IPS-20b (cell line): ENCODE data around the gene NET1.
A peak's percentile ranks its signal among the peaks of the same experiment; 100 is the strongest.

ENCODE experiments used
- H3K27ac ChIP-seq: one replicate; pipeline ENCODE4 v1.5.1; 2013; ENCODE audit warnings: low read length
- H3K27me3 ChIP-seq: 2 replicates; pipeline ENCODE4 v1.6.1; 2013; ENCODE audit warnings: mild to moderate bottlenecking, low read length, inconsistent platforms; ENCODE audit not compliant: insufficient read depth
- H3K36me3 ChIP-seq: 2 replicates; pipeline ENCODE4 v1.6.1; 2013; ENCODE audit warnings: low read depth, mild to moderate bottlenecking, inconsistent platforms, low read length, moderate library complexity; ENCODE audit not compliant: insufficient read depth
- H3K4me1 ChIP-seq: 2 replicates; pipeline ENCODE4 v1.6.1; 2013; ENCODE audit warnings: mild to moderate bottlenecking, control low read depth, inconsistent platforms, low read length, moderate library complexity; ENCODE audit not compliant: insufficient read depth
- H3K4me3 ChIP-seq: 2 replicates; pipeline ENCODE4 v1.5.1; 2013; ENCODE audit warnings: mild to moderate bottlenecking, low read length, inconsistent platforms
- H3K9ac ChIP-seq: 2 replicates; pipeline ENCODE4 v1.6.1; 2013; ENCODE audit warnings: low read depth, mild to moderate bottlenecking, inconsistent platforms, low read length, moderate library complexity
- H3K9me3 ChIP-seq: 2 replicates; pipeline ENCODE4 v1.6.1; 2013; ENCODE audit warnings: mild to moderate bottlenecking, low read depth, low read length, inconsistent platforms; ENCODE audit not compliant: insufficient read depth

The NET1 gene, protein sequence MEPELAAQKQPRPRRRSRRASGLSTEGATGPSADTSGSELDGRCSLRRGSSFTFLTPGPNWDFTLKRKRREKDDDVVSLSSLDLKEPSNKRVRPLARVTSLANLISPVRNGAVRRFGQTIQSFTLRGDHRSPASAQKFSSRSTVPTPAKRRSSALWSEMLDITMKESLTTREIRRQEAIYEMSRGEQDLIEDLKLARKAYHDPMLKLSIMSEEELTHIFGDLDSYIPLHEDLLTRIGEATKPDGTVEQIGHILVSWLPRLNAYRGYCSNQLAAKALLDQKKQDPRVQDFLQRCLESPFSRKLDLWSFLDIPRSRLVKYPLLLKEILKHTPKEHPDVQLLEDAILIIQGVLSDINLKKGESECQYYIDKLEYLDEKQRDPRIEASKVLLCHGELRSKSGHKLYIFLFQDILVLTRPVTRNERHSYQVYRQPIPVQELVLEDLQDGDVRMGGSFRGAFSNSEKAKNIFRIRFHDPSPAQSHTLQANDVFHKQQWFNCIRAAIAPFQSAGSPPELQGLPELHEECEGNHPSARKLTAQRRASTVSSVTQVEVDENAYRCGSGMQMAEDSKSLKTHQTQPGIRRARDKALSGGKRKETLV

DNA sequence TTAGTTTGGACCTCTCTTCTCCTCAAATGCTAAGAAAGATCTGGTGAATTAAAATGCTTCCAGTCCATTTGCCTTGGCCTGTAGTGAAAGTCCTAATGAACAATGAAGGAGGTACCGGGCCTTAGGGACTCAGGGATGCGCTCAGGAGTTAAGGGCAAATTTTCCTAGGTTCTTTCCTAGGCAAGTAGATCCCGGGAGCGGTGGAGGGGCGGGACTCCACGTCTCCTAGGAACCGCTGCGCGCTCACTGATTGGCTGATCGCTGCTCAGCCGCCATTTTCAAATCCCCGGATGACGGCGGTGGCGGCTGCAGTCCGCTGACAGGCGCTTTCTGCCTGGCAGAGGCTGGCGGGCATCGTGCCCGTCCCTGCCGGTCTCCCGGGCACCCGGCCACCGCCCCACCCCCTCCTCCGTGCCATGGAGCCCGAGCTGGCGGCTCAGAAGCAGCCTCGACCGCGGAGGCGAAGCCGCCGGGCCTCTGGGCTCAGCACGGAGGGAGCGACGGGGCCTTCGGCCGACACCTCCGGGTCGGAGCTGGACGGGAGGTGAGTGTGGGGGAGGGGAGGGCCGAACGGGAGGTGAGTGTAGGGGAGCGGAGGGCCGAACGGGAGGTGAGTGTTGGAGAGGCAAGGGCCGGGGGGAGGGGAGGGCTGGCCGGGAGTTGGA is at the start of gene NET1:
TSS of gene NET1 (plus strand) at position 281 of the 665 bp plus-strand sequence. CDS start at position 417, 136 bp downstream.
- Histone ChIP-seq H3K27ac (no peak within 1 kb of the TSS), H3K9me3 (no peaks in the 10 kb centered on the region), H3K9ac (peak within 1 kb of the TSS; percentile 79; the same call in 1 of the 2 replicates), H3K4me1 (peaks cover 27% of the 10 kb centered on the region), H3K27me3 (no peaks in the 10 kb centered on the region), H3K36me3 (no peaks in the 10 kb centered on the region), H3K4me3 (peak within 1 kb of the TSS; percentile 95)

DNA sequence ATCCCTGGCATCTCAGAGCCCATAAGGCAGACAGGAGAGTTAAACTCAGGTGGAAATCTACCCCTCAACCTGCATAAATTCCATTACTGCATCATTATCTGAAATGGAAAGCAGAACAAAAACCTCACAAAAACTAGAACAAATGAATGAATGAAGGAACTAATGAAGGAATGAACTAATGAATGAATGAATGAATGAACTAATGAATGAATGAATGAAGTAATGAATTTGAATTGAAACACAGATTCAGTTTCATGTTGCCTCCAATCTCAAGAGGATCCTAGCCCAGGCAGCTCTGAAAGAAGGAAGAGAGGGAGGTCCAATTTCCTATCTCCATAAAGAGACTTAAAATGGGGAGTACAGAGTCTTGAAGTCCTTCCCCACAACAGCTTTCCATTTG is 49.5 kb upstream of the NET1 start:
- Histone ChIP-seq H3K27ac (no peak overlapping the region), H3K9ac (no peak overlapping the region), H3K9me3 (no peaks in the 10 kb centered on the region), H3K4me1 (no peaks in the 10 kb centered on the region), H3K36me3 (no peaks in the 10 kb centered on the region), H3K4me3 (no peak overlapping the region), H3K27me3 (no peaks in the 10 kb centered on the region)

DNA sequence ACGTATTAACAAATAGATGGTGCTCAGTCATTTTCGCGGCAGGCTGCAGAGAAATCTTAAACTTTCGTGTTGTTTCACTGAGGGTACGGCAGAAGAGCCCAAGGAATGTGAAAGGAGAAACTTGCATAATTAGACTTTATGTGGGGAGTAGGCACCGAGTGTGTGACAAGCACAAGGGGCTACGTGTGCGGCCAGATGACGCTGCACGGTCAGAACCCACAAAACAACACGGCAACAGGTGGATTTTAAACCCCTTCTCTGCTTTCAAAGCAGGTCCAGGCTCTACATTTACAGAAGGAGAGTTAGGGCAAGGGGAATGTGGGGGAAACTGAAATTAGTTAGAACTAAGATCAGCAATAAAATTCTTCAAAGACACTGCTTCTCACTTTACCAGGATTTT is 48.0 kb upstream of the NET1 start:
- H3K9me3 ChIP-seq, result no peaks in the 10 kb centered on the region
- no peaks in the 10 kb centered on the region for H3K36me3 ChIP-seq
- no peak overlapping the region for H3K4me3 ChIP-seq
- no peaks in the 10 kb centered on the region for H3K4me1 ChIP-seq
- no peak overlapping the region for H3K27ac ChIP-seq
- no peaks in the 10 kb centered on the region for H3K27me3 ChIP-seq
- H3K9ac ChIP-seq, result no peak overlapping the region

DNA sequence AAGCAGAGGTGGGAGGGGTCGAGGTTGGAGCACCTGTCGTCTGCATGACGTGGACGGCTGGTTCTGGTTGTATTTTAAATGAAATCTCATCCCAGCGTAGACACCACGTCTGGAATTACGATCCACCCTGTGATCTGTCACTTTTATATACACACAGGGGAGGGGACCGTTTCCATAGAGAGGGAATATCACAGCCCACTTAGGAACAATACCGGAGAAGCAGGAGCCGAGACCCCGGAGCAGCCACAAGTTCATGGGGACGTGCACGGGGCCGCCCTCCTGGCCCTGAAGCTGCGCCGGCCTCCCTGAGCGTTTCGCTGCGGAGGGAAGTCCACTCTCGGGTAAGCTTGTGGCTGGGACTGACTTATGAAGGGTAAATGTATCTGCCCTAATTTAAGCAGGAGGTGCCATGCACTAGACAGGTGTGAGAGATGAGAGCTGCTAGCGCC is 47.4 kb upstream of the NET1 start, which contains the start of gene UCN3:
TSS of gene UCN3 (plus strand) at position 77 of the 449 bp plus-strand sequence. CDS start 8,755 bp downstream, outside the sequence.
- no peak within 1 kb of the TSS for H3K9ac ChIP-seq
- H3K9me3 ChIP-seq, result peaks cover under 1% of the 10 kb centered on the region
- H3K27me3 ChIP-seq, result no peaks in the 10 kb centered on the region
- no peaks in the 10 kb centered on the region for H3K4me1 ChIP-seq
- H3K27ac ChIP-seq, result no peak within 1 kb of the TSS
- H3K36me3 ChIP-seq, result no peaks in the 10 kb centered on the region
- H3K4me3 ChIP-seq, result no peak within 1 kb of the TSS

DNA sequence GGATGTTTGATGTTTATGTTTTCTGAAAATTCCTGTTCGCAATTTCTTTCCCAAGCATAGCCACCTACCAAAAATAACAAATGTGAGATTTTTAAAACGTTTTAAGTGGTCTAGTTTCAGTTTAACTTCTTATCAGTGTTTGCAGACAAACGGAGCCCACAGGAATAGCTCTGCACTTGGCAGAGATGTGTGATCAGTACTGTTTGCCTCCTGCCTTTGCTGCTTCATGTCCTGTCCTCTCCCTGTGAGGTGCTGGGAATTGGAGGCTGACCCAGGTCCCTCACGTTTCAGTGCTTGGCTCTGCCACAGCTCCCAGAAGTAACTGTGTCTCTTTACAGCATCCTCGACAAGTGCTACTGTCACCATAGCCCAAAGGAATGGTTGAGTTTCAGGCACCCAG is 46.4 kb upstream of the NET1 start:
- Histone ChIP-seq H3K27ac (no peak overlapping the region), H3K4me1 (no peaks in the 10 kb centered on the region), H3K9me3 (peaks cover 9% of the 10 kb centered on the region), H3K27me3 (no peaks in the 10 kb centered on the region), H3K9ac (no peak overlapping the region), H3K36me3 (no peaks in the 10 kb centered on the region), H3K4me3 (no peak overlapping the region)

DNA sequence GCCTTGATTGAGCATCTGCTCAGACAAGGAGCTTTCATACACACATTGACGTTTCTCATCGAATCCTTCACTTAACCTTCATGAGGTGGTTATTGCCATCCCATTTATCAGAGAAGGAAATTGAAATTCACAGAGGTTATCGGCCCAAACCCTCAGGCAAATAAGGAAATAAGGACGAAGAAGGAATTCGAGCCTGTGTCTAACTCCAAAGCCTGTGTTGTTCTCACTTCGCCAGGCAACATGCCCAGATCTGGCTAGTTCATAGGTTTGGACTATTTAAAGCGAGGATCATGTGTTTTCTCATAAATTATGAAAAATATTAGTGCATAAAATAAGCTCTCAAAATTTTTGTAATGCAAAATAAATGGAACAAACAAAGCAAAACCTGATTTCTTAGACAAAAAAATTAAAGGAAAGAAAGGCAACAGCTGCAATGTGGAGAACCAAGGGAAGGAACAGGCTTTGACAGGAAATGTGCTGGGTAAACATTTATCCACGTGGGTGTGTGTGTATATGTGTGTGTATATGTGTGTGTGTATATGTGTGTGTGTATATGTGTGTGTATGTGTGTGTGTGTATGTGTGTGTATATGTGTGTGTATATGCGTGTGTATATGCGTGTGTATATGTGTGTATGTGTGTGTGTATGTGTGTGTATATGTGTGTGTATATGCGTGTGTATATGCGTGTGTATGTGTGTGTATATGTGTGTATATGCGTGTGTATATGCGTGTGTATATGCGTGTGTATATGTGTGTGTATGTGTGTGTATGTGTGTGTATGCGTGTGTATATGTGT is 42.8 kb upstream of the NET1 start:
- Histone ChIP-seq H3K9ac (no peak overlapping the region), H3K9me3 (peaks cover 25% of the 10 kb centered on the region), H3K4me3 (no peak overlapping the region), H3K36me3 (no peaks in the 10 kb centered on the region), H3K27ac (no peak overlapping the region), H3K27me3 (no peaks in the 10 kb centered on the region), H3K4me1 (no peaks in the 10 kb centered on the region)

DNA sequence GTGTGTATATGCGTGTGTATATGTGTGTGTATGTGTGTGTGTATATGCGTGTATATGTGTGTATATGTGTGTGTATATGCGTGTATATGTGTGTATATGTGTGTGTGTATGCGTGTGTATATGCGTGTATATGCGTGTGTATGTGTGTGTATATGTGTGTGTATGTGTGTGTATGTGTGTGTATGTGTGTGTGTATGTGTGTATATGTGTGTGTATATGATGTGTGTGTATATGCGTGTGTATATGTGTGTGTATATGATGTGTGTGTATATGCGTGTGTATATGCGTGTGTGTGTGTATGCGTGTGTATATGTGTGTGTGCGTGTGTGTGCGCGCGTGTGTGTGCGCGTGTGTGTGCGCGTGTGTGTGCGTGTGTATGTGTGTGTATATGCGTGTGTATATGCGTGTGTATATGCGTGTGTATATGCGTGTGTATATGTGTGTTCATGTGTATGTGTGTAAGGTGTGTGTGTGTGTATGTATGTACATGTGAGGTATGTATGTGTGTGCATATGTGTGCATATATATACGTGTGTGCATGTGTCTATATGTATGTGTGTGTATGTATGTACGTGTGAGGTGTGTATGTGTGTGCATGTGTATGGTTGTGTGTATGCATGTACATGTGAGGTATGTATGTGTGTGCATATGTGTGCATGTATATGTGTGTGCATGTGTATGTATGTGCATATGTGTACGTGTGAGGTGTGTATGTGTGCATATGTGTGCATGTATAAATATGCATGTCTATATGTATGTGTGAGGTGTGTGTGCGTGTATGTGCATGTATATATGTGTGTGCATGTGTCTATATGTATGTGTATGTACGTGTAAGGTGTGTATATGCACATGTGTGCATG is 41.6 kb upstream of the NET1 start:
- H3K4me3 ChIP-seq, result no peak overlapping the region

DNA sequence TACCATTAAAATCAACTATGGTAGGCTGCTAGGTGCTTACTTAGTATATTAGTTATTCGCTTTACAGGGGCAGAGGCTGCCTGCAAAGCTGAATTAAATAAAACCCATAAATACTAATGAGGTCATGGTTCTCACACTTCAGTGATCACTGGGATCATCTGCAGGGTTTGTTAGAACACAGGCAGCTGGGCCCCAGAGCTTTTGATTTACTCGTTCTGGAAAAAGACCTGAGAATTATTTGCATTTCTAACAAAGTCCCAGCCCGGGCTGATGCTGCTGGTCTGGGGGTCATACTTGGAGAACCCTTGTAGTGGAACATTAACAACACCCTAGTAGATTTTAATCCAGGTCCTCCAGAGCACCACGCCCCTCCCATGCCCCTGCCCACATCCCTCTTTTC is 39.0 kb upstream of the NET1 start:
- H3K4me1 ChIP-seq, result no peaks in the 10 kb centered on the region
- H3K4me3 ChIP-seq, result no peak overlapping the region
- H3K36me3 ChIP-seq, result no peaks in the 10 kb centered on the region
- H3K9ac ChIP-seq, result no peak overlapping the region
- peaks cover 25% of the 10 kb centered on the region for H3K9me3 ChIP-seq
- H3K27me3 ChIP-seq, result no peaks in the 10 kb centered on the region
- H3K27ac ChIP-seq, result no peak overlapping the region

More for the DNA sequence above, 41.6 kb upstream of the NET1 start:
- Histone ChIP-seq H3K9me3 (peaks cover 25% of the 10 kb centered on the region), H3K27ac (no peak overlapping the region), H3K9ac (no peak overlapping the region), H3K4me1 (no peaks in the 10 kb centered on the region), H3K27me3 (no peaks in the 10 kb centered on the region), H3K36me3 (no peaks in the 10 kb centered on the region)

DNA sequence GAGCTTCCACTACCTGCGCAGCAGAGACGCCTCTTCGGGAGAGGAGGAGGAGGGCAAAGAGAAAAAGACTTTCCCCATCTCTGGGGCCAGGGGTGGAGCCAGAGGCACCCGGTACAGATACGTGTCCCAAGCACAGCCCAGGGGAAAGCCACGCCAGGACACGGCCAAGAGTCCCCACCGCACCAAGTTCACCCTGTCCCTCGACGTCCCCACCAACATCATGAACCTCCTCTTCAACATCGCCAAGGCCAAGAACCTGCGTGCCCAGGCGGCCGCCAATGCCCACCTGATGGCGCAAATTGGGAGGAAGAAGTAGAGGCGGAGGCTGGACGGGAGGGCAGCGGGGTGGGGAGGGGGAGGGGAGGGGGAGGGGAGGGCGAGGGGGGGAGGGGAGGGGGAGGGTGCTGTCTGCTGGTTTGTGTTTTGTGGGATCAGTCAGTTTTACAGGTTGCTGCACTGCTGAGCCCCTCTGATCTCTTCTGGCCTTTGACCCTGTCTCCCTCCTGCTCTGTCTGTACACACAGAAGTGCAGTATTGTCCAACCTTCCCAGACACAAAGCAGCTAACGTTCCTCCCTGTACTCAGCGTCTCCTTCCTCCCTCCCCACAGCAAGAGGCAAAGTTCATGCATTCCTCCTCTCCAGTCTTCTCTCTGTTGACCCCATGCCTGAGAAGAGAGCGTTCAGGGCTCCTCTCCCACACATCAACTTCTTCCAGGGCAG is 38.3 kb upstream of the NET1 start:
- Histone ChIP-seq H3K9ac (no peak overlapping the region), H3K27ac (no peak overlapping the region), H3K36me3 (no peaks in the 10 kb centered on the region), H3K9me3 (peaks cover 25% of the 10 kb centered on the region), H3K4me1 (no peaks in the 10 kb centered on the region), H3K27me3 (no peaks in the 10 kb centered on the region), H3K4me3 (no peak overlapping the region)

DNA sequence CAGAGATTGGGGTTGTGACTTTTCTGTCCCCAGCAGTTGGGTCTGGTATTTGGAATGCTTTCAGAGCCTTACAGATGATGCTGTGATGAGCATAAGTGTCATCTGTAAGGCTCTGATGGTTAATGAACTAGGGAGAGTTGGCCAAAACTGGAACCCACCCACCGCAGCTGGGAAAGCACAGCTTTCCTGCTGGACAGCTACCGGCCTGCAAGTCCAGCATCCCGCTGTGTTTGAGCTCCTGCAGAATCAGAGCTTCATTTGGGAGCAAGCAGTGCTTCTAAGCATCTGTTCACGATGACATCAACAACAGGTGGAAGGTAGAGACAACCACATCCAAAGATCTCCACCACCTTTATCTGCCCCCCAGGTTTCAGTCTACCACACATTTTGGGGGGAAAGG is 35.9 kb upstream of the NET1 start:
- no peak overlapping the region for H3K27ac ChIP-seq
- H3K9ac ChIP-seq, result no peak overlapping the region
- no peaks in the 10 kb centered on the region for H3K4me1 ChIP-seq
- no peak overlapping the region for H3K4me3 ChIP-seq
- H3K36me3 ChIP-seq, result no peaks in the 10 kb centered on the region
- peaks cover 10% of the 10 kb centered on the region; the same call in 1 of the 2 replicates for H3K9me3 ChIP-seq
- H3K27me3 ChIP-seq, result no peaks in the 10 kb centered on the region
